IMR-90 (cell line): ENCODE data around the gene RAD52. TPM values are rescaled to one million over a fixed set of nuclear protein-coding genes. Genes with fewer than 3 reads are reported as not detected.
"Not testable (repeated sequence)": the region's sequence is repeated elsewhere in the genome, so short reads cannot be mapped to it uniquely, and the experiment has no call there.

Experiments used
- ATAC-seq: fragments of 200-7000 bp; cut with Tn5 transposase; 2 replicates; pipeline ENCODE4 v1.9.1; 2020; ENCODE audit warnings: low read depth, mild to moderate bottlenecking, moderate library complexity
- BruUV-seq: library from RNA; stranded (reverse); fragments of 400-500 nt; replicated peaks from 2 replicates; lab custom pipeline; 2021; lab: Mats Ljungman, UMichigan
- CTCF ChIA-PET: fragments of 300-600 bp; formaldehyde crosslinking; extraction: SDS; loops from one replicate; lab custom pipeline; 2021; ENCODE audit warnings: antibody characterized with exemption; lab: Yijun Ruan, JAX
- POLR2A ChIA-PET: fragments of 300-600 bp; sonication (Branson Sonifier 250); formaldehyde crosslinking; loops from one replicate; lab custom pipeline; 2022; ENCODE audit warnings: antibody characterized with exemption; ENCODE audit not compliant: unreplicated experiment; lab: Charles Lee
- DNase-seq: peaks from one replicate; pipeline ENCODE4 v3.0.0; 2013
- H2AFZ ChIP-seq: replicated peaks from 2 replicates; pipeline ENCODE3; 2013; ENCODE audit warnings: low read length, mild to moderate bottlenecking; ENCODE audit not compliant: poor library complexity
- H2AK5ac ChIP-seq: 2 replicates; pipeline ENCODE4 v1.6.1; 2013; ENCODE audit warnings: low read depth, low read length, inconsistent platforms
- H2AK9ac ChIP-seq: replicated peaks from 2 replicates; pipeline ENCODE3; 2013; ENCODE audit warnings: mild to moderate bottlenecking, low read depth, low read length, moderate library complexity; ENCODE audit not compliant: poor library complexity
- H2BK120ac ChIP-seq: 2 replicates; pipeline ENCODE4 v1.6.1; 2013; ENCODE audit warnings: low read depth, low read length, inconsistent platforms
- H2BK15ac ChIP-seq: 3 replicates; pipeline ENCODE4 v1.6.1; 2013; ENCODE audit warnings: low read depth, low read length, inconsistent platforms
- H2BK20ac ChIP-seq: 2 replicates; pipeline ENCODE4 v1.6.1; 2013; ENCODE audit warnings: low read depth, mild to moderate bottlenecking, inconsistent platforms, low read length, moderate library complexity
- H2BK5ac ChIP-seq: 2 replicates; pipeline ENCODE4 v1.6.1; 2013; ENCODE audit warnings: mild to moderate bottlenecking, low read depth, low read length, inconsistent platforms; ENCODE audit not compliant: poor library complexity, severe bottlenecking
- H3K14ac ChIP-seq: replicated peaks from 2 replicates; pipeline ENCODE4 v1.6.1; 2013; ENCODE audit warnings: low read depth, low read length, inconsistent platforms
- H3K18ac ChIP-seq: 2 replicates; pipeline ENCODE4 v1.6.1; 2013; ENCODE audit warnings: low read depth, low read length, control low read depth
- H3K23ac ChIP-seq: 2 replicates; pipeline ENCODE4 v1.6.1; 2013; ENCODE audit warnings: low read depth, low read length, inconsistent platforms
- H3K27ac ChIP-seq: 2 replicates; pipeline ENCODE4 v1.5.1; 2013; ENCODE audit warnings: mild to moderate bottlenecking, control low read depth, low read length; ENCODE audit not compliant: insufficient read depth
- H3K27me3 ChIP-seq: 2 replicates; pipeline ENCODE4 v1.6.1; 2013; ENCODE audit warnings: low read length; ENCODE audit not compliant: control insufficient read depth, insufficient read depth
- H3K36me3 ChIP-seq: 2 replicates; pipeline ENCODE4 v1.6.1; 2013; ENCODE audit warnings: low read length, mixed read lengths; ENCODE audit not compliant: control insufficient read depth, insufficient read depth
- H3K4ac ChIP-seq: 2 replicates; pipeline ENCODE4 v1.6.1; 2013; ENCODE audit warnings: low read depth, low read length, inconsistent platforms
- H3K4me1 ChIP-seq: 2 replicates; pipeline ENCODE4 v1.6.1; 2013; ENCODE audit warnings: low read length, mixed read lengths; ENCODE audit not compliant: control insufficient read depth, insufficient read depth
- H3K4me2 ChIP-seq: 2 replicates; pipeline ENCODE4 v1.6.1; 2013; ENCODE audit warnings: low read depth, mild to moderate bottlenecking, control low read depth, low read length, moderate library complexity
- H3K4me3 ChIP-seq: 2 replicates; pipeline ENCODE4 v1.5.1; 2013; ENCODE audit warnings: low read depth, mild to moderate bottlenecking, control low read depth, low read length, moderate library complexity; ENCODE audit not compliant: insufficient read depth
- H3K56ac ChIP-seq: 2 replicates; pipeline ENCODE4 v1.6.1; 2013; ENCODE audit warnings: low read length, inconsistent platforms; ENCODE audit not compliant: insufficient read depth; ENCODE audit errors: extremely low read depth
- H3K79me1 ChIP-seq, 2 experiments: 2 replicates each; pipeline ENCODE4 v1.6.1; 2013; ENCODE audit warnings: low read length in 2 of 2, inconsistent platforms in 1 of 2, low read depth in 1 of 2
- H3K9ac ChIP-seq: 2 replicates; pipeline ENCODE4 v1.6.1; 2013; ENCODE audit warnings: low read depth, low read length, control low read depth
- H3K9me1 ChIP-seq: 2 replicates; pipeline ENCODE4 v1.6.1; 2013; ENCODE audit warnings: low read length, inconsistent platforms; ENCODE audit not compliant: insufficient read depth
- H3K9me3 ChIP-seq: 2 replicates; pipeline ENCODE4 v1.6.1; 2013; ENCODE audit warnings: low read length; ENCODE audit not compliant: control insufficient read depth, insufficient read depth
- H4K20me1 ChIP-seq: 2 replicates; pipeline ENCODE4 v1.6.1; 2013; ENCODE audit warnings: low read length, inconsistent platforms; ENCODE audit not compliant: insufficient read depth
- H4K5ac ChIP-seq: 2 replicates; pipeline ENCODE4 v1.6.1; 2013; ENCODE audit warnings: mild to moderate bottlenecking, low read depth, low read length, control low read depth
- H4K8ac ChIP-seq, 2 experiments: 2 replicates each; pipeline ENCODE4 v1.6.1; 2013; ENCODE audit warnings: low read depth in 2 of 2, low read length in 2 of 2, control low read depth in 1 of 2, inconsistent platforms in 1 of 2
- H4K91ac ChIP-seq: 2 replicates; pipeline ENCODE4 v1.6.1; 2013; ENCODE audit warnings: low read depth, low read length, inconsistent platforms; ENCODE audit not compliant: insufficient read depth
- WGBS, 2 experiments: methylation state at CpG; one replicate each; pipeline versions ENCODE4 v1.1.5 to v1.1.7; 2013; ENCODE audit warnings: missing lambda C conversion rate in 2 of 2; ENCODE audit not compliant: insufficient read length in 1 of 2; ENCODE audit errors: extremely low coverage in 2 of 2; 5-methylcytosine and 5-hydroxymethylcytosine counted together
- dilution Hi-C: fragments of 300-500 bp; cut with HindIII; formaldehyde crosslinking; loops from one replicate; pipeline ENCODE4 v1.14.3; 2018; ENCODE audit warnings: low sequenced_read_pairs; ENCODE audit not compliant: unreplicated experiment
- in situ Hi-C: fragments of 300-500 bp; cut with MboI; formaldehyde crosslinking; loops from 3 replicates; pipeline ENCODE4 v1.14.3; 2019; ENCODE audit warnings: low sequenced_read_pairs, inconsistent platforms, mixed read lengths
- intact Hi-C: fragments of 100-400 bp; cut with micrococcal nuclease; formaldehyde crosslinking; loops from 2 replicates; pipeline ENCODE4 v1.10.0; 2022
- polyA plus RNA-seq, 3 experiments: library from polyadenylated mRNA; depleted of rRNA; stranded (reverse); fragments of >200 nt; gene quantifications; 2 replicates each; pipeline ENCODE4 v1.2.3, GENCODE V29; 2012; ENCODE audit warnings: low replicate concordance in 1 of 3
- total RNA-seq: library from RNA; depleted of rRNA; stranded (reverse); fragments of >200 nt; gene quantifications from 2 replicates; pipeline ENCODE4 v1.2.3, GENCODE V29; 2012

Gene RAD52
- total and polyA plus RNA-seq, 2 of the 4 experiments (the other 2 are of a cell fraction), result 10.7 to 11.3 TPM

DNA sequence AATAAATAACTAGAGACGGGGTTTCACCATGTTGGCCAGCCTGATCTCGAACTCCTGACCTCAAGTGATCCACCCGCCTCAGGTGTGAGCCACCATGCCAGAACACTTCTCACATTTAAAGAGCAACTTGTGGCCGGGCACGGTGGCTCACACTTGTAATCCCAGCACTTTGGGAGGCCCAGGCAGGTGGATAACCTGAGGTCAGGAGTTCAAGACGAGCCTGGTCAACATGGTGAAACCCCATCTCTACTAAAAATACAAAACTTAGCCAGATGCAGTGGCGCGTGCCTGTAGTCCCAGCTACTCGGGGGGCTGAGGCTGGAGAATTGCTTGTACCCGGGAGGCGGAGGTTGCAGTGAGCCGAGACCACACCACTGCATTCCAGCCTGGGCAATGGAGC, 13.6 kb downstream of the RAD52 start:
- H4K20me1 ChIP-seq, H3K18ac ChIP-seq, H3K27ac ChIP-seq, H3K4me1 ChIP-seq, DNase-seq, BruUV-seq, H3K27me3 ChIP-seq, POLR2A ChIA-PET, ATAC-seq, H3K4me2 ChIP-seq, H3K4ac ChIP-seq, H4K91ac ChIP-seq, H4K8ac ChIP-seq, dilution Hi-C loops, in situ Hi-C loops, H2BK5ac ChIP-seq, H2BK20ac ChIP-seq, H3K9me3 ChIP-seq, H3K56ac ChIP-seq, H2AK9ac ChIP-seq, H3K4me3 ChIP-seq, H2AK5ac ChIP-seq, H2BK15ac ChIP-seq, H3K23ac ChIP-seq, CTCF ChIA-PET, H3K14ac ChIP-seq, H4K5ac ChIP-seq, H2AFZ ChIP-seq, H3K9ac ChIP-seq, H2BK120ac ChIP-seq: not testable (repeated sequence)
- Histone ChIP-seq H3K9me1 (peaks cover 13% of the 10 kb centered on the region; the same call in 1 of the 2 replicates), H3K79me1 (peaks cover 31 to 41% of the 10 kb centered on the region in 2 experiments), H3K36me3 (peaks cover 15% of the 10 kb centered on the region)
- intact Hi-C loops, result loop anchor here (10.0 kb wide), 1 partner anchor 51 kb away; no protein-coding TSS in a partner anchor
- 100% methylated on average over 2 of the region's 12 CpGs; no CpG with 5 or more reads in 1 of the 2 experiments for WGBS, 2 experiments
